ENCODE results near the gene NAPB. TPM values are rescaled to one million over a fixed set of nuclear protein-coding genes. Genes with fewer than 3 reads are reported as not detected.
A peak's percentile ranks its signal among the peaks of the same experiment; 100 is the strongest.

The NAPB gene
- total and polyA plus RNA-seq, 10 of the 15 experiments (the other 5 are each of a cell fraction or from before 2014, with no cell fraction given): 2.1 to 15.9 (median 7.2) TPM

GRCh38 chr20:23350196-23350903 is 70.9 kb downstream of the NAPB start, which contains the start of gene NXT1 (continued):
- no peak for TF ChIP-seq BRCA1 (IDR thresholded peaks at IDR 0.05; ENCODE audit: low read depth, low read length)
- TF ChIP-seq NBN (IDR thresholded peaks at IDR 0.05): peak; percentile 74; the same call in 1 of the 2 replicates
- peak; percentile 41; the same call in 1 of the 2 replicates for TF ChIP-seq NR2C1 (IDR thresholded peaks at IDR 0.05)
- TF ChIP-seq BCL11A (IDR thresholded peaks at IDR 0.05; ENCODE audit: low read depth, low read length): no peak
- no peak for TF ChIP-seq KAT2A (conservative IDR thresholded peaks at IDR 0.05; ENCODE audit: control insufficient read depth, low read depth, low read length)
- TF ChIP-seq SUPT20H (IDR thresholded peaks at IDR 0.05; ENCODE audit: borderline replicate concordance, control insufficient read depth, low read depth, low read length): no peak
- 0 out of 2 replicates have a peak, but pooled peaks have one; percentile 14 for TF ChIP-seq NRF1 (conservative IDR thresholded peaks at IDR 0.05; ENCODE audit: low read depth, low read length)
- TF ChIP-seq TAF1 (IDR thresholded peaks at IDR 0.05; ENCODE audit: borderline replicate concordance, low read depth, low read length): peak; percentile 7; the same call in 1 of the 2 replicates
- TF ChIP-seq CTCF (IDR thresholded peaks at IDR 0.05 in 2 of 3, conservative IDR thresholded peaks at IDR 0.05 in 1 of 3; ENCODE audit: control insufficient read depth in 2 of 3, extremely low read depth in 1 of 3, insufficient read depth in 1 of 3, low read depth in 3 of 3, low read length in 3 of 3): peak in 2 of 3 experiments; percentile 16 to 18; a peak in 1 of 6 replicates
- TF ChIP-seq CBX5 (IDR thresholded peaks at IDR 0.05; ENCODE audit: low read depth): no peak
- peak; percentile 47 for TF ChIP-seq SMAD1 (IDR thresholded peaks at IDR 0.05; ENCODE audit: low read depth, partially characterized antibody)
- TF ChIP-seq GATAD2B (conservative IDR thresholded peaks at IDR 0.05; ENCODE audit: low read depth): peak; percentile 66

Measured in GM12878 (cell line).